HL-60 (cell line): ENCODE results near the gene PLD5.

ENCODE experiments used
- DNase-seq, 2 experiments: peaks; one replicate each; pipeline ENCODE4 v3.0.0-alpha.2; 2010 to 2020; ENCODE audit warnings: low read depth in 1 of 2, low spot score in 1 of 2
- H3K27ac ChIP-seq: fragments of 250-450 bp; sonication (Bioruptor Pico); replicated peaks from 2 replicates; pipeline ENCODE4 v1.5.1; 2020; ENCODE audit warnings: mild to moderate bottlenecking, moderate library complexity
- H3K27me3 ChIP-seq: fragments of 250-450 bp; sonication (Bioruptor Pico); 2 replicates; pipeline ENCODE4 v1.5.1; 2021; ENCODE audit warnings: mild to moderate bottlenecking, moderate library complexity; ENCODE audit not compliant: insufficient read depth, poor library complexity, severe bottlenecking
- H3K4me3 ChIP-seq: replicated peaks from 2 replicates; pipeline ENCODE4 v1.5.1; 2011; ENCODE audit warnings: mild to moderate bottlenecking, control low read depth, low read length; ENCODE audit not compliant: insufficient read depth
- GABPA ChIP-seq: IDR thresholded peaks from 2 replicates; pipeline ENCODE4 v1.6.1; 2012; ENCODE audit warnings: low read depth
- POLR2AphosphoS5 ChIP-seq: IDR thresholded peaks from 2 replicates; pipeline ENCODE4 v1.6.1; 2012; ENCODE audit warnings: low read depth
- SPI1 ChIP-seq: IDR thresholded peaks from 2 replicates; pipeline ENCODE4 v1.6.1; 2012; ENCODE audit warnings: low read depth, mild to moderate bottlenecking, borderline replicate concordance
- long read RNA-seq: library from polyadenylated mRNA; unstranded; transcript quantifications from one replicate; pipeline ENCODE4 v2.0.0, GENCODE V29; 2020
- TF ChIP-seq, protein P1 (sequence below): IDR thresholded peaks from 2 replicates; pipeline ENCODE4 v1.6.1; 2012; ENCODE audit warnings: low read depth; ENCODE audit not compliant: insufficient replicate concordance
- TF ChIP-seq, protein P2 (sequence below): IDR thresholded peaks from one replicate; pipeline ENCODE4 v1.5.1; 2011; ENCODE audit warnings: low read length, control low read depth, inconsistent platforms; ENCODE audit not compliant: insufficient read depth

Gene PLD5
- long read RNA-seq, partial matches to known transcripts = 0 of 1 reads
- long read RNA-seq, other reads (novel, unspliced or antisense) = 1 of 1 reads

DNA sequence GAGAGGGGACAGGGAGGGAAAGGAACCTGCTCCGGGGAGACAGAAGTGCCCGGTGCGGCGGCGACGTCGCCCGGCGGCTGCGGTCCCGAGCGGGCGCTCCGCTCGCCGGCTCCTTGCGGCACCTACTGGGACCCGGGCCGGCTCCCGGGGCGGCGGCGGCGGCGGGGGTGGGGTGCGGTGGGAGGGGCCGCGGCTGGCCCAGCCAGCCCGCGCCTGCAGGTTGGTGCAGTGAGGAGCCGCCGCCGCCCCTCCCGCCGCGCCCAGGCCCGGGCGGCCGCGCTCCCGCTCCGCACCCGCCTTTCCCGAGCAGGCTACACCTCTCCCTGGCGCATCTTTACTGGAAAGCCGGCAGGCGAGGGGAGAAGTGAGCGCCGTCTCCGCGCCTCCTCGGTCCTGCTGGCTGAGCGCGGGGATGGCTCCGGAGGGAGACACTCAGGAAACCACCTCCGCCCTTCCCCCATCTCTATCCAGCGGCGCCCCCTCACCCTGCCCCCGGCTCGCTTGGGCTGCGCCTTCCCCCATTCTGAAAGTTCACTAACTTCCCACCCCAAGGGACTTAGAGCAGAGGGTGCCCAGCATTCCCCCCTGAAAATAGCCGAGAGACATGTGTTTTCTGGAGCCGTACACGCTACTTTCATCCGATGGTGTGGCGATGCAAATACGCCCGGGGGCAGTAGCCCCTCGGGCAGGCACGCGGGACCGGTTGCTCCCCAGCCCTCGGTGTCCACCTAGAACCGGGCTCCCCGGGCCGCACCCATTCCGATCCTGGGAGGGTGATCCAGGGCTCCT lies at the start of gene PLD5:
Gene PLD5, minus strand, starts transcription at position 127 of the 789 bp plus-strand sequence.
- Histone ChIP-seq H3K27me3 (peaks cover 28% of the 10 kb centered on the region), H3K4me3 (no peak within 1 kb of the TSS), H3K27ac (no peak within 1 kb of the TSS)
- TF ChIP-seq SPI1 (no peak), POLR2AphosphoS5 (no peak), GABPA (no peak)
- TF ChIP-seq, protein P1, sequence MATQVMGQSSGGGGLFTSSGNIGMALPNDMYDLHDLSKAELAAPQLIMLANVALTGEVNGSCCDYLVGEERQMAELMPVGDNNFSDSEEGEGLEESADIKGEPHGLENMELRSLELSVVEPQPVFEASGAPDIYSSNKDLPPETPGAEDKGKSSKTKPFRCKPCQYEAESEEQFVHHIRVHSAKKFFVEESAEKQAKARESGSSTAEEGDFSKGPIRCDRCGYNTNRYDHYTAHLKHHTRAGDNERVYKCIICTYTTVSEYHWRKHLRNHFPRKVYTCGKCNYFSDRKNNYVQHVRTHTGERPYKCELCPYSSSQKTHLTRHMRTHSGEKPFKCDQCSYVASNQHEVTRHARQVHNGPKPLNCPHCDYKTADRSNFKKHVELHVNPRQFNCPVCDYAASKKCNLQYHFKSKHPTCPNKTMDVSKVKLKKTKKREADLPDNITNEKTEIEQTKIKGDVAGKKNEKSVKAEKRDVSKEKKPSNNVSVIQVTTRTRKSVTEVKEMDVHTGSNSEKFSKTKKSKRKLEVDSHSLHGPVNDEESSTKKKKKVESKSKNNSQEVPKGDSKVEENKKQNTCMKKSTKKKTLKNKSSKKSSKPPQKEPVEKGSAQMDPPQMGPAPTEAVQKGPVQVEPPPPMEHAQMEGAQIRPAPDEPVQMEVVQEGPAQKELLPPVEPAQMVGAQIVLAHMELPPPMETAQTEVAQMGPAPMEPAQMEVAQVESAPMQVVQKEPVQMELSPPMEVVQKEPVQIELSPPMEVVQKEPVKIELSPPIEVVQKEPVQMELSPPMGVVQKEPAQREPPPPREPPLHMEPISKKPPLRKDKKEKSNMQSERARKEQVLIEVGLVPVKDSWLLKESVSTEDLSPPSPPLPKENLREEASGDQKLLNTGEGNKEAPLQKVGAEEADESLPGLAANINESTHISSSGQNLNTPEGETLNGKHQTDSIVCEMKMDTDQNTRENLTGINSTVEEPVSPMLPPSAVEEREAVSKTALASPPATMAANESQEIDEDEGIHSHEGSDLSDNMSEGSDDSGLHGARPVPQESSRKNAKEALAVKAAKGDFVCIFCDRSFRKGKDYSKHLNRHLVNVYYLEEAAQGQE = no peak
- TF ChIP-seq, protein P2, sequence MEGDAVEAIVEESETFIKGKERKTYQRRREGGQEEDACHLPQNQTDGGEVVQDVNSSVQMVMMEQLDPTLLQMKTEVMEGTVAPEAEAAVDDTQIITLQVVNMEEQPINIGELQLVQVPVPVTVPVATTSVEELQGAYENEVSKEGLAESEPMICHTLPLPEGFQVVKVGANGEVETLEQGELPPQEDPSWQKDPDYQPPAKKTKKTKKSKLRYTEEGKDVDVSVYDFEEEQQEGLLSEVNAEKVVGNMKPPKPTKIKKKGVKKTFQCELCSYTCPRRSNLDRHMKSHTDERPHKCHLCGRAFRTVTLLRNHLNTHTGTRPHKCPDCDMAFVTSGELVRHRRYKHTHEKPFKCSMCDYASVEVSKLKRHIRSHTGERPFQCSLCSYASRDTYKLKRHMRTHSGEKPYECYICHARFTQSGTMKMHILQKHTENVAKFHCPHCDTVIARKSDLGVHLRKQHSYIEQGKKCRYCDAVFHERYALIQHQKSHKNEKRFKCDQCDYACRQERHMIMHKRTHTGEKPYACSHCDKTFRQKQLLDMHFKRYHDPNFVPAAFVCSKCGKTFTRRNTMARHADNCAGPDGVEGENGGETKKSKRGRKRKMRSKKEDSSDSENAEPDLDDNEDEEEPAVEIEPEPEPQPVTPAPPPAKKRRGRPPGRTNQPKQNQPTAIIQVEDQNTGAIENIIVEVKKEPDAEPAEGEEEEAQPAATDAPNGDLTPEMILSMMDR = no peak
- no peak for DNase-seq

DNA sequence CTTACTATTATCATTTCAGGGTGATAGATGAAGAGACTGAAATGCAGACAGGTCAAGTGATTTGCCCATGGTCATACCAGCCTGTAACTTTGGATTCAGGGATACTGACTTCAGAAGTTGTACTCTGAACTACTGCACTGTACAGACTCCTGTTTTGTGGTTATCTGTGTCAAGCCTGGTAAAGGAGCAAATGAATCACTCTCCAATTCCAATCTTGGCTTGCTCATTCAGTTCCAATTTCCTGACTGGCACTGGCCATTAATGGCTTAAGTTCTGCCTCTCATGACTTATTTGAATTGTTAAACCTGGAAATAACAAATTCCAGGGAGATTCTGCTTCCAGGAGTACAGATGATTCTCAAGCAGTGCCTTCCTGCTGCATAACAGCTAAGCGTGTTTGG lies 45.4 kb upstream of the PLD5 start:
- H3K27ac ChIP-seq = no peak overlapping the region
- H3K4me3 ChIP-seq = no peak overlapping the region
- no peak for DNase-seq
- H3K27me3 ChIP-seq = no peaks in the 10 kb centered on the region
- TF ChIP-seq, protein P2 = no peak
- TF ChIP-seq SPI1 (no peak), POLR2AphosphoS5 (no peak), GABPA (no peak)
- TF ChIP-seq, protein P1 = no peak

DNA sequence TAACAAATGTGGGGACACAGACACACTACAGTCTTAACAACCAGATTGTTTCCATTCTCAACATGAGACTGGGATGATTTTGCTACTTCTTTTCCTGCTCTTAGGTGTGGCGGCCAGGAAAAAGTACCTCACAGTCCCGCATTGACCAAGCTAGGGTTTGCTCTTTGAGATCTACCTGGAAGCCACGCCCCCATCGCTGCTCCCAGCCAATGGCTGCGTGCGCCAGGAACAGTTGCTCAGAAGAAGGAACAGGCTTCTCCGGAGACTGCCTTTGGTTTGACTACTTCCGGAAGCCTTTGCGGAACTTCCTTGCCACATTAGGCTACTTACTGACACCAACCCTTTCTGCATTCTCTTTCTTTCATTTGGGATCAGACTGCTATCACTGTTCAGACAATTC lies 44.2 kb upstream of the PLD5 start:
- H3K27ac ChIP-seq = no peak overlapping the region
- no peaks in the 10 kb centered on the region for H3K27me3 ChIP-seq
- no peak for TF ChIP-seq POLR2AphosphoS5
- TF ChIP-seq, protein P1 = no peak
- no peak for TF ChIP-seq SPI1
- DNase-seq = no peak
- H3K4me3 ChIP-seq = no peak overlapping the region
